Vagina (tissue), 2 donors: Measurements from ENCODE around the gene ANKUB1.

Experiments
- POLR2A ChIP-seq, 2 donors: fragments of 450-650 bp; IDR thresholded peaks; one replicate each; pipeline ENCODE4 v1.6.1; 2017; ENCODE audit warnings: antibody characterized with exemption in 2 of 2, mild to moderate bottlenecking in 2 of 2, moderate library complexity in 2 of 2
- POLR2AphosphoS5 ChIP-seq, 2 donors: sonication (generic); formaldehyde crosslinking; IDR thresholded peaks; one replicate each; pipeline ENCODE4 v1.9.0; 2017; ENCODE audit warnings: antibody characterized with exemption in 2 of 2, mild to moderate bottlenecking in 2 of 2, low read depth in 1 of 2; ENCODE audit not compliant: insufficient read depth in 1 of 2
- TF ChIP-seq, protein P1 (sequence below), 3 experiments: fragments of 450-650 bp in 2 of 3; fragments of 200-600 bp in 1 of 3; sonication (generic) in 1 of 3; IDR thresholded peaks; one replicate each; pipeline ENCODE4 v1.5.1; 2017 to 2019; ENCODE audit warnings: antibody characterized with exemption in 3 of 3, mild to moderate bottlenecking in 2 of 3, moderate library complexity in 2 of 3

DNA sequence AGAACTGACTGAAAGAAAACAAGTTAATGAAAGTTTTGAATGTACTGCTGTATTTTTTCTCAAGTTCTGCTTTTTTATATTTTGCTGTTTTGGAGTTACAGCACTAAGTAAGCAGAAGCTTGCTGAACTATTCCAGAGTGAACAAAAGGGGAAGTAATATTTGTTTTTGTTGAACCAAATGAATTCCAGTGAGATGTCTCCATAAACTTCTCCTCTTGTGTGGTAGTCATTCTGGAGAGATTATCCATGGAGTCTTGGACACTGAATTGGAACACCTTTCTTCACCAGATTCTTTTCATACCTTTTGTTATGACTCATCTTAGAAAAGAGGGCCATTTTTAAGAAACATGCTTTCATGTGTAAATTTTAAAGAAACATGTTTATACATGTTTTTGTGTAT lies 8.8 kb downstream of the ANKUB1 start:
- no peak for TF ChIP-seq POLR2A (IDR thresholded peaks at IDR 0.05)
- TF ChIP-seq, protein P1, sequence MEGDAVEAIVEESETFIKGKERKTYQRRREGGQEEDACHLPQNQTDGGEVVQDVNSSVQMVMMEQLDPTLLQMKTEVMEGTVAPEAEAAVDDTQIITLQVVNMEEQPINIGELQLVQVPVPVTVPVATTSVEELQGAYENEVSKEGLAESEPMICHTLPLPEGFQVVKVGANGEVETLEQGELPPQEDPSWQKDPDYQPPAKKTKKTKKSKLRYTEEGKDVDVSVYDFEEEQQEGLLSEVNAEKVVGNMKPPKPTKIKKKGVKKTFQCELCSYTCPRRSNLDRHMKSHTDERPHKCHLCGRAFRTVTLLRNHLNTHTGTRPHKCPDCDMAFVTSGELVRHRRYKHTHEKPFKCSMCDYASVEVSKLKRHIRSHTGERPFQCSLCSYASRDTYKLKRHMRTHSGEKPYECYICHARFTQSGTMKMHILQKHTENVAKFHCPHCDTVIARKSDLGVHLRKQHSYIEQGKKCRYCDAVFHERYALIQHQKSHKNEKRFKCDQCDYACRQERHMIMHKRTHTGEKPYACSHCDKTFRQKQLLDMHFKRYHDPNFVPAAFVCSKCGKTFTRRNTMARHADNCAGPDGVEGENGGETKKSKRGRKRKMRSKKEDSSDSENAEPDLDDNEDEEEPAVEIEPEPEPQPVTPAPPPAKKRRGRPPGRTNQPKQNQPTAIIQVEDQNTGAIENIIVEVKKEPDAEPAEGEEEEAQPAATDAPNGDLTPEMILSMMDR (IDR thresholded peaks at IDR 0.05) = no peak
- TF ChIP-seq POLR2AphosphoS5 (IDR thresholded peaks at IDR 0.05; ENCODE audit: insufficient read depth in 1 of 2, low read depth in 1 of 2) = no peak
